NCI-H1092 treated with DMSO at 0.1 percent for 48 hours (cell line): ENCODE results near the gene TUT7.
"Not testable (repeated sequence)": the region's sequence is repeated elsewhere in the genome, so short reads cannot be mapped to it uniquely, and the experiment has no call there.

Source experiments
- DNase-seq: peaks from one replicate; lab custom pipeline; 2025; lab: John Stamatoyannopoulos, UW

Gene TUT7

GRCh38 chr9:86347991-86348390 is 6.2 kb downstream of the TUT7 start:
- no peak for DNase-seq

GRCh38 chr9:86344818-86345217 is 9.4 kb downstream of the TUT7 start:
- DNase-seq, result no peak

GRCh38 chr9:86342269-86342668 is 11.9 kb downstream of the TUT7 start:
- DNase-seq, result no peak

GRCh38 chr9:86341007-86341491 is 13.2 kb downstream of the TUT7 start:
- DNase-seq, result no peak

- DNase-seq, result no peak
Measured at GRCh38 chr9:86340356-86341006, 13.7 kb downstream of the TUT7 start.

GRCh38 chr9:86337469-86338108 is 16.6 kb downstream of the TUT7 start:
- no peak for DNase-seq

- DNase-seq, result no peak
Measured at GRCh38 chr9:86336058-86336457, 18.2 kb downstream of the TUT7 start.

GRCh38 chr9:86333651-86334050 is 20.6 kb downstream of the TUT7 start:
- no peak for DNase-seq

- DNase-seq, result no peak
Measured at GRCh38 chr9:86330186-86330585, 24.0 kb downstream of the TUT7 start.

GRCh38 chr9:86329649-86330048 is 24.6 kb downstream of the TUT7 start:
- DNase-seq, result no peak

GRCh38 chr9:86328156-86328555 is 26.1 kb downstream of the TUT7 start:
- no peak for DNase-seq

GRCh38 chr9:86326536-86326935 is 27.7 kb downstream of the TUT7 start:
- DNase-seq, result no peak

GRCh38 chr9:86324901-86325300 is 29.3 kb downstream of the TUT7 start:
- no peak for DNase-seq

GRCh38 chr9:86324308-86324707 is 29.9 kb downstream of the TUT7 start:
- no peak for DNase-seq

GRCh38 chr9:86322973-86323644 is 31.1 kb downstream of the TUT7 start:
- DNase-seq, result no peak

- DNase-seq, result no peak
Measured at GRCh38 chr9:86321373-86321772, 32.8 kb downstream of the TUT7 start.

- no peak for DNase-seq
Measured at GRCh38 chr9:86318187-86318586, 36.0 kb downstream of the TUT7 start.

- no peak for DNase-seq
Measured at GRCh38 chr9:86315078-86315477, 39.1 kb downstream of the TUT7 start.

- DNase-seq, result not testable (repeated sequence)
Measured at GRCh38 chr9:86312959-86313358, 41.3 kb downstream of the TUT7 start.

GRCh38 chr9:86308687-86309086 is 45.5 kb downstream of the TUT7 start:
- DNase-seq, result no peak

GRCh38 chr9:86304236-86304730 is 49.9 kb downstream of the TUT7 start:
- DNase-seq, result no peak

- no peak for DNase-seq
Measured at GRCh38 chr9:86303316-86303975, 50.8 kb downstream of the TUT7 start.

GRCh38 chr9:86301686-86302085 is 52.5 kb downstream of the TUT7 start:
- no peak for DNase-seq
